22Rv1 (cell line): ENCODE data around the gene ACAT2.

Source experiments
- CTCF ChIP-seq: fragments of 450-650 bp; IDR thresholded peaks from 2 replicates; pipeline ENCODE4 v1.5.1; 2017; ENCODE audit warnings: mild to moderate bottlenecking
- ZFX ChIP-seq: fragments of 450-650 bp; IDR thresholded peaks from 2 replicates; pipeline ENCODE4 v1.6.1; 2017; ENCODE audit warnings: antibody characterized with exemption, borderline replicate concordance

GRCh38 chr6:159719287-159719686 lies 42.6 kb upstream of the ACAT2 start:
- TF ChIP-seq CTCF (no peak), ZFX (no peak)
